Right lobe of liver (tissue), 4 donors: ENCODE data around the gene CHD8.

Experiments
- POLR2A ChIP-seq: fragments of 450-650 bp; IDR thresholded peaks from one replicate; pipeline ENCODE4 v1.6.1; 2017; ENCODE audit warnings: antibody characterized with exemption, mild to moderate bottlenecking
- TF ChIP-seq, protein P1 (sequence below), 4 donors: fragments of 200-600 bp in 3 of 4; fragments of 450-650 bp in 1 of 4; IDR thresholded peaks; one replicate each; pipeline versions ENCODE4 v1.5.1 to v1.8.0; 2016 to 2022; ENCODE audit warnings: antibody characterized with exemption in 4 of 4, mild to moderate bottlenecking in 2 of 4
- donor health status: DM: no; HTN: no; CAD: no.
- donor health status: DM: no; HTN: no; CAD: no.
- donor health status: DM: no; HTN: yes; CAD: no.

DNA sequence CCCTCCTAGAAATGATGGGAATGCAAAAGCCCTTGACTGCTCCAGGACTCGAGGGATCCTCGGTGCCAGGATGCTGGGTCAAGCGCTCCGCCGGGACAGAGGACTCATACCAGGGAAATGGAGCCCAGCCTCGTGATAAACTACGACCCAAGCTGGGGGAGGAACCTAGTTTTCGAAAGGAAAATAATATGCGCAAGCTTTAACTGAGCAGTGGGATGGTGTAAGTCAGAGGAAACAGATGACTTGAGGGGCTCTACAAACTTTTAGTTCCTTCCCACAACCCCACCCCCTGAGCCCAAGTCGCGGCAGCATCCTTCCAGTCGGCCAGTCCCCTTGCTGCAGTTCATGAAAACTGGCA lies 71.5 kb downstream of the CHD8 start:
- TF ChIP-seq, protein P1, sequence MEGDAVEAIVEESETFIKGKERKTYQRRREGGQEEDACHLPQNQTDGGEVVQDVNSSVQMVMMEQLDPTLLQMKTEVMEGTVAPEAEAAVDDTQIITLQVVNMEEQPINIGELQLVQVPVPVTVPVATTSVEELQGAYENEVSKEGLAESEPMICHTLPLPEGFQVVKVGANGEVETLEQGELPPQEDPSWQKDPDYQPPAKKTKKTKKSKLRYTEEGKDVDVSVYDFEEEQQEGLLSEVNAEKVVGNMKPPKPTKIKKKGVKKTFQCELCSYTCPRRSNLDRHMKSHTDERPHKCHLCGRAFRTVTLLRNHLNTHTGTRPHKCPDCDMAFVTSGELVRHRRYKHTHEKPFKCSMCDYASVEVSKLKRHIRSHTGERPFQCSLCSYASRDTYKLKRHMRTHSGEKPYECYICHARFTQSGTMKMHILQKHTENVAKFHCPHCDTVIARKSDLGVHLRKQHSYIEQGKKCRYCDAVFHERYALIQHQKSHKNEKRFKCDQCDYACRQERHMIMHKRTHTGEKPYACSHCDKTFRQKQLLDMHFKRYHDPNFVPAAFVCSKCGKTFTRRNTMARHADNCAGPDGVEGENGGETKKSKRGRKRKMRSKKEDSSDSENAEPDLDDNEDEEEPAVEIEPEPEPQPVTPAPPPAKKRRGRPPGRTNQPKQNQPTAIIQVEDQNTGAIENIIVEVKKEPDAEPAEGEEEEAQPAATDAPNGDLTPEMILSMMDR (IDR thresholded peaks at IDR 0.05): no peak
- no peak for TF ChIP-seq POLR2A
